HepG2 (cell line): ENCODE results near the gene HOXA4. TPM values are rescaled to one million over a fixed set of nuclear protein-coding genes. Genes with fewer than 3 reads are reported as not detected.
A peak's percentile ranks its signal among the peaks of the same experiment; 100 is the strongest.

ENCODE experiments used
- ASH2L ChIP-seq: fragments of 300-600, 200-600 bp; sonication (generic); IDR thresholded peaks from 2 replicates; pipeline ENCODE4 v1.7.0; 2017; ENCODE audit warnings: low read depth, mild to moderate bottlenecking, moderate library complexity, mixed read lengths, low read length; ENCODE audit not compliant: insufficient read length
- CBX2 ChIP-seq, 2 experiments: fragments of 200-600 bp in 1 of 2; sonication (generic); formaldehyde crosslinking in 1 of 2; IDR thresholded peaks; 2 replicates each; pipeline versions ENCODE4 v1.7.0 to v1.8.1; 2018 to 2022; ENCODE audit warnings: low read depth in 2 of 2, low read length in 1 of 2, mild to moderate bottlenecking in 1 of 2, missing genetic modification reagents in 1 of 2
- CCDC6 ChIP-seq: sonication (generic); formaldehyde crosslinking; IDR thresholded peaks from 2 replicates; pipeline ENCODE4 v1.8.1; 2022; ENCODE audit warnings: mild to moderate bottlenecking, missing genetic modification reagents, moderate library complexity
- ERF ChIP-seq: IDR thresholded peaks from 2 replicates; pipeline ENCODE4 v1.6.1; 2018; ENCODE audit warnings: missing biosample characterization, missing genetic modification reagents
- JARID2 ChIP-seq: sonication (generic); formaldehyde crosslinking; IDR thresholded peaks from 2 replicates; pipeline ENCODE4 v1.8.1; 2023; ENCODE audit warnings: missing genetic modification reagents, inconsistent platforms; ENCODE audit not compliant: insufficient replicate concordance
- KAT7 ChIP-seq: IDR thresholded peaks from 2 replicates; pipeline ENCODE4 v1.6.1; 2018; ENCODE audit warnings: borderline replicate concordance, missing compliant biosample characterization
- MAFF ChIP-seq: IDR thresholded peaks from 2 replicates; pipeline ENCODE4 v1.6.1; 2011; ENCODE audit warnings: low read depth, low read length, improper control_type of control experiment
- POLR2AphosphoS2 ChIP-seq: IDR thresholded peaks from 2 replicates; pipeline ENCODE4 v1.6.1; 2011; ENCODE audit warnings: low read depth, low read length, improper control_type of control experiment
- PRDM15 ChIP-seq: sonication (generic); formaldehyde crosslinking; IDR thresholded peaks from 2 replicates; pipeline ENCODE4 v1.4.0; 2020; ENCODE audit warnings: missing genetic modification reagents
- RAD21 ChIP-seq: fragments of 450-650 bp; formaldehyde crosslinking; IDR thresholded peaks from 2 replicates; pipeline ENCODE4 v1.5.0; 2020; ENCODE audit warnings: mild to moderate bottlenecking
- RBM22 ChIP-seq: fragments of 200-400 bp; formaldehyde crosslinking; optimal IDR thresholded peaks from 2 replicates; pipeline ENCODE3; 2017; ENCODE audit warnings: mild to moderate bottlenecking, low read length, moderate library complexity
- SMYD3 ChIP-seq: sonication (generic); formaldehyde crosslinking; IDR thresholded peaks from 2 replicates; pipeline ENCODE4 v1.8.1; 2023; ENCODE audit warnings: mild to moderate bottlenecking, missing genetic modification reagents
- SNAI1 ChIP-seq: sonication (generic); formaldehyde crosslinking; IDR thresholded peaks from 2 replicates; pipeline ENCODE4 v1.5.0; 2020; ENCODE audit warnings: mild to moderate bottlenecking, missing genetic modification reagents, borderline replicate concordance
- ZNF136 ChIP-seq: sonication (generic); formaldehyde crosslinking; IDR thresholded peaks from 2 replicates; pipeline ENCODE4 v1.8.1; 2022; ENCODE audit warnings: low read depth, mild to moderate bottlenecking, moderate library complexity, missing genetic modification reagents
- ZNF230 ChIP-seq: sonication (generic); formaldehyde crosslinking; IDR thresholded peaks from 2 replicates; pipeline ENCODE4 v1.4.0; 2020; ENCODE audit warnings: mild to moderate bottlenecking, missing genetic modification reagents
- ZNF296 ChIP-seq: sonication (generic); formaldehyde crosslinking; conservative IDR thresholded peaks from 2 replicates; pipeline ENCODE4 v1.5.0; 2020; ENCODE audit warnings: mild to moderate bottlenecking, missing genetic modification reagents
- ZNF496 ChIP-seq: sonication (generic); formaldehyde crosslinking; IDR thresholded peaks from 2 replicates; pipeline ENCODE4 v1.8.1; 2023; ENCODE audit warnings: mild to moderate bottlenecking, moderate library complexity, missing genetic modification reagents; ENCODE audit not compliant: insufficient replicate concordance
- ZNF616 ChIP-seq: sonication (generic); formaldehyde crosslinking; IDR thresholded peaks from 2 replicates; pipeline ENCODE4 v1.5.0; 2020; ENCODE audit warnings: low read depth, mild to moderate bottlenecking, missing genetic modification reagents
- ZNF776 ChIP-seq: sonication (generic); formaldehyde crosslinking; IDR thresholded peaks from 2 replicates; pipeline ENCODE4 v1.4.0; 2020; ENCODE audit warnings: mild to moderate bottlenecking, missing genetic modification reagents
- polyA plus RNA-seq, 8 experiments: library from polyadenylated mRNA; depleted of rRNA in 3 of 8; stranded (reverse) in 7 of 8; unstranded in 1 of 8; fragments of >200 nt; fragmentation: Illumina TruSeq in 4 of 8; extraction: Trizol in 4 of 8; gene quantifications; 2 replicates each; pipeline versions ENCODE4 v1.2.1 to v1.2.3, GENCODE V29; 2011 to 2016; ENCODE audit warnings: low read depth in 4 of 8, missing spikeins in 1 of 8, mixed read lengths in 1 of 8; ENCODE audit not compliant: insufficient read depth in 1 of 8
- total RNA-seq, 5 experiments: library from RNA; depleted of rRNA; stranded (reverse); fragments of >200 nt; fragmentation: Illumina TruSeq; extraction: Trizol; gene quantifications; 2 replicates each; pipeline ENCODE4 v1.2.3, GENCODE V29; 2016; ENCODE audit warnings: low read depth in 1 of 5
- TF ChIP-seq, protein P1 (sequence below): sonication (generic); formaldehyde crosslinking; IDR thresholded peaks from 2 replicates; pipeline ENCODE4 v1.5.1; 2020; ENCODE audit warnings: mild to moderate bottlenecking, missing genetic modification reagents, moderate library complexity
- TF ChIP-seq, protein P2 (sequence below): IDR thresholded peaks from 2 replicates; pipeline ENCODE4 v1.6.1; 2016; ENCODE audit warnings: mild to moderate bottlenecking, missing biosample characterization, missing genetic modification reagents

The HOXA4 gene
- total and polyA plus RNA-seq, 2 of the 13 experiments (the other 11 are each of a cell fraction or from before 2014, with no cell fraction given), result 2.4 to 5.4 TPM

GRCh38 chr7:27130540-27131389, at the start of gene HOXA4 (continued):
- TF ChIP-seq JARID2 (CRISPR knock-in tag) (no peak), CBX2 (IDR thresholded peaks at IDR 0.05; ENCODE audit: low read depth, low read length) (no peak), CBX2 (CRISPR knock-in tag; IDR thresholded peaks at IDR 0.05; ENCODE audit: low read depth) (no peak), CCDC6 (peak; percentile 31; the same call in 1 of the 2 replicates), ZNF230 (CRISPR knock-in tag) (0 out of 2 replicates have a peak, but pooled peaks have one; percentile 52), POLR2AphosphoS2 (no peak), RAD21 (CRISPR knock-in tag) (peak; percentile 50; the same call in 1 of the 2 replicates), ZNF616 (no peak), MAFF (no peak), ZNF776 (peak; percentile 65; the same call in 1 of the 2 replicates), SNAI1 (no peak), SMYD3 (peak; percentile 82; the same call in 1 of the 2 replicates), ZNF296 (CRISPR knock-in tag) (0 out of 2 replicates have a peak, but pooled peaks have one; percentile 24), ERF (CRISPR knock-in tag) (peak; percentile 65; the same call in 1 of the 2 replicates), RBM22 (no peak), ASH2L (peak; percentile 69), KAT7 (CRISPR knock-in tag) (no peak; the same call in none of the 2 replicates), ZNF496 (CRISPR knock-in tag) (no peak), ZNF136 (CRISPR knock-in tag) (no peak), PRDM15 (no peak)
- TF ChIP-seq, protein P1, sequence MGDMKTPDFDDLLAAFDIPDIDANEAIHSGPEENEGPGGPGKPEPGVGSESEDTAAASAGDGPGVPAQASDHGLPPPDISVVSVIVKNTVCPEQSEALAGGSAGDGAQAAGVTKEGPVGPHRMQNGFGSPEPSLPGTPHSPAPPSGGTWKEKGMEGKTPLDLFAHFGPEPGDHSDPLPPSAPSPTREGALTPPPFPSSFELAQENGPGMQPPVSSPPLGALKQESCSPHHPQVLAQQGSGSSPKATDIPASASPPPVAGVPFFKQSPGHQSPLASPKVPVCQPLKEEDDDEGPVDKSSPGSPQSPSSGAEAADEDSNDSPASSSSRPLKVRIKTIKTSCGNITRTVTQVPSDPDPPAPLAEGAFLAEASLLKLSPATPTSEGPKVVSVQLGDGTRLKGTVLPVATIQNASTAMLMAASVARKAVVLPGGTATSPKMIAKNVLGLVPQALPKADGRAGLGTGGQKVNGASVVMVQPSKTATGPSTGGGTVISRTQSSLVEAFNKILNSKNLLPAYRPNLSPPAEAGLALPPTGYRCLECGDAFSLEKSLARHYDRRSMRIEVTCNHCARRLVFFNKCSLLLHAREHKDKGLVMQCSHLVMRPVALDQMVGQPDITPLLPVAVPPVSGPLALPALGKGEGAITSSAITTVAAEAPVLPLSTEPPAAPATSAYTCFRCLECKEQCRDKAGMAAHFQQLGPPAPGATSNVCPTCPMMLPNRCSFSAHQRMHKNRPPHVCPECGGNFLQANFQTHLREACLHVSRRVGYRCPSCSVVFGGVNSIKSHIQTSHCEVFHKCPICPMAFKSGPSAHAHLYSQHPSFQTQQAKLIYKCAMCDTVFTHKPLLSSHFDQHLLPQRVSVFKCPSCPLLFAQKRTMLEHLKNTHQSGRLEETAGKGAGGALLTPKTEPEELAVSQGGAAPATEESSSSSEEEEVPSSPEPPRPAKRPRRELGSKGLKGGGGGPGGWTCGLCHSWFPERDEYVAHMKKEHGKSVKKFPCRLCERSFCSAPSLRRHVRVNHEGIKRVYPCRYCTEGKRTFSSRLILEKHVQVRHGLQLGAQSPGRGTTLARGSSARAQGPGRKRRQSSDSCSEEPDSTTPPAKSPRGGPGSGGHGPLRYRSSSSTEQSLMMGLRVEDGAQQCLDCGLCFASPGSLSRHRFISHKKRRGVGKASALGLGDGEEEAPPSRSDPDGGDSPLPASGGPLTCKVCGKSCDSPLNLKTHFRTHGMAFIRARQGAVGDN, result peak; percentile 95
- TF ChIP-seq, protein P2, sequence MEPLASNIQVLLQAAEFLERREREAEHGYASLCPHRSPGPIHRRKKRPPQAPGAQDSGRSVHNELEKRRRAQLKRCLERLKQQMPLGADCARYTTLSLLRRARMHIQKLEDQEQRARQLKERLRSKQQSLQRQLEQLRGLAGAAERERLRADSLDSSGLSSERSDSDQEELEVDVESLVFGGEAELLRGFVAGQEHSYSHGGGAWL, result peak; percentile 73
